ENCODE results near the gene MYO1D.
"Not testable (repeated sequence)": the region's sequence is repeated elsewhere in the genome, so short reads cannot be mapped to it uniquely, and the experiment has no call there.

Gene MYO1D

GRCh38 chr17:32887410-32887809 is 10.5 kb upstream of the MYO1D start:
- DNase-seq, result not testable (repeated sequence)

- not testable (repeated sequence) for DNase-seq
Measured at GRCh38 chr17:32886951-32887350, 10.0 kb upstream of the MYO1D start.

DNA sequence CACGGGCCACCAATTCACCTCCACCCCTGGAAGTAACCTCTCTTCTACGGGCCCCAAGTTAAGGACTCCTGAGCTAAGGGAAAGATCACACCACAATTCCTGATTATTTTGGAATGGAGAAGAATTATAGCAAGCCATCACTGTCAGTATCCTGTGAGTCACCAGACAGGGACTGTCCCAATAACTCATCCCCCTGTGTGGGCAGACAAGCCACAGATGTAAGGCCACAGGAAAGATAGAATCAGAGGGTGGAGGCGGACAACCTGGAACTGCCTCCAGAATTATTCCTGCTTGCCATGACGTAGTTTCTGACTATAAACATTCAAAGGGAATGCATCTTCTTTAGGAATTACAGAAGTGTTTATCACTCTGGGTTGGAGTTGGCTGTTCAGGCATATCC is 5.8 kb upstream of the MYO1D start:
- no peak for DNase-seq

DNA sequence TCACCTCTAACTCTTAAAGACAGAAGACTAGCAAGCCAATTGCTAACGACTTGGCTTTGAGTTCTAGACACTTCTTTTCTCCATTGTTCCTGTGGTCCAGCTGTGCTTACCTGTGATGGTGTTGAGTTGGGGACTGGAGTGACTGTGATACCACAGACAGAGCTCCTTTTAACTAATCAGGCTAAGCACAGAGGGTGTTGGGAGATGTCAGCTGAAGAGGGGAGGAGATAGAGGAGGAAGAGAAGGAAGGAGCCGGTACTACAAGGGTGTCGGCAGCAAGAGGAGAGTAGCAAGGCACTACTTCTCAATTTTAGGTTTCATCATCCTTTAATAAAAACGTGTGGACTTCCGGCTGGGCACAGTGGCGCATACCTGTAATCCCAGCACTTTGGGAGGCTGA is 5.1 kb upstream of the MYO1D start:
- DNase-seq, result no peak

DNA sequence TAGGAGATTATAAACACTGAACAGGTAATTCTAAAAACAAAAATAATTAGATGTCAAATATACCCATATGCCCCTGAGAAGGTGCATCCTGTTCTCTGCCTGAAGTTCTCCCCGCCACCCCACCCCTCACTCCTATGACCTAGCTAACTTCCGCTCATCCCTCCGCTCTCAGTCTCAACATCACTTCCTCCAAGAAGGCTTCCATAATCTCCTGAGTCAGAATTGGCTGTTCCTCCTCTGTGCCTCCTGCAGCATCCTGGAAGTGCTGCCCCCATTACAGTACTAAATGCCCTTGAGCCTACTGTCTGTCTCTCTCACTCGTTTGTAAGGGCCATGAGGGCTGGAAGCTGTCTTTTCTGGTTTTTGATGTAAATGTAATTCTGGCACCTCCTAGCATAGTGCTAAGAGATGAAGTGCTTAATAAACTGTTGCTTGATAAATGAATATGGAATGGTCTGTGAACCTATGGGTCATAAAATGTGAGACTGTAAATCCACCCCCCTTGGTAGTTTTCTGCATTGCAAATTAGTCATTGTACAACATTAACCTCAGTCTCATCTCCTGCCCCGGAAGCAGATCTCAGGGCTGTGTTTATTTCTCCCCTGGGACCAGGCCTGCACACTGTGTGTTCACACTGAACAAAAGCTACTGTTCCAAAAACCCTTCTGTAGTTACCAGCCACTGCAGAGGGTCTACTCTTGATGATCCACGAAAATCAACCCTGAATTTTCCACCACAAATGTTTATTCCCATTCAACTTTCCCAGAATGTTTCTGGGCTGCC is 3.9 kb upstream of the MYO1D start:
- DNase-seq, result no peak

DNA sequence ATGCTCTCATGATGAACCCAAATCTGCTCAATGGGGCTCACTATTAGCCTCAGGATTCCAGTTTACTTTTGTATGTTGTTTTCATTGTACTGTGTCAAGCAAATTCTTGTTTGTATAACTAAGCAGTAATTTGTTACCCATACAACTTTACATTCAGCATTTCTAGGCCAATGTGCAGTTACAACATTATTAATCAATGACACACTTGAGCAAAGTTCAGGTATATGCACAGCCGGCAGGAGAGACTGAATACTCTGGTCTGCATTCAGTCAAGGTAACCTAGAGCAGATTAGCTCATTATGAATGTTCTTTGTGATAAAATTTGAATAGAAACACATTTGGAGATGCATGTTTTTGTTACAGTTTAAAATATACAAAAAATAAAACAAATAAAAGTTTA is 2.2 kb upstream of the MYO1D start:
- no peak for DNase-seq

DNA sequence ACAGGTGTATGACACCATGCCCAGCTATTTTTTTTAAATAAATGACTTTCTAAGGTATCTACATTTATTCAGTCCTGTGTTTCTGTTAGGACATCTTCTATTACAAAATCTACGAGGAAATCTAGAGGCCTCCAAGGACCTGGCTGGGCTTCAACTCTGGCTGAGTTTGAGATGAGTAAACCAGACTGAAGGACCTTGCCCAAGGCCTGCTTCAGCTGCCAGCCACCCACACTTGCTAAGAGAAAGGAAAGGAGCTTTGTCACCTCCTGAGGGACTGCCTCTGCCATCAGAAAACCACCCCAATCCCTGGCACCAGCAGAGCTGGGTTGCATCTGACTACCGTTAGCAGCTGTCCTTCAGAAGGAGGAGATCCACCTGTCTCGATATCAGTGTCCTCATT is 1.3 kb upstream of the MYO1D start:
- no peak for DNase-seq

DNA sequence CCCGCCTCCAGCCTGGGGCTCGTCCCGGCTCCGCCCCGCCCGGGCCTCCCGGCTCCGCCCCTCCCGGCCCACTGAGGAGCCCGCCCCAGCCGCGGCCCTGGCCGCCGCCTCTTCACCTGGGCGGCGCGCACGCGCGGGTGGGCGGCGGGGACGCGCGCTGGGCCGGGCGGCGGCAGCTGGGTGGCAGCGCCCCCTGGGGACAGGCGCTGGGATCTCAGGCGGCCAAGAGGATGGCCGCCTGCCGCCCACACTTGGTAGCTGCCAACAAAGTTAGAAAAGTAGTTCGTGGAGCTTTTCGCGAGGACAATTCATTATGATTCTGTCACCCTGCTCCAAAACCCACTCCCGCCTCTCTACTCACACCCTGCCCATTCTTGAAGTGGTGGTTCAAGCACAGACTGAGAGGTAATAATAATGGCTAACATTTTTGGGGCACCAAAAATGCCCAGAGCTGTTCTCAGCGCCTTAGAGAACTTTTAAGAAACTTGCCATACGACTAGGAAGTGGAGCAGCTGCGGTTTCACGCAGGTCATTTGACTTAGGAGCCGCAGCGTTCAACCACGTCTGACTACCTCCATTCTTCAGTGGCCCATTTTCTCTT is 340 bp upstream of the MYO1D start:
- DNase-seq, result peak; percentile 56 to 60

DNA sequence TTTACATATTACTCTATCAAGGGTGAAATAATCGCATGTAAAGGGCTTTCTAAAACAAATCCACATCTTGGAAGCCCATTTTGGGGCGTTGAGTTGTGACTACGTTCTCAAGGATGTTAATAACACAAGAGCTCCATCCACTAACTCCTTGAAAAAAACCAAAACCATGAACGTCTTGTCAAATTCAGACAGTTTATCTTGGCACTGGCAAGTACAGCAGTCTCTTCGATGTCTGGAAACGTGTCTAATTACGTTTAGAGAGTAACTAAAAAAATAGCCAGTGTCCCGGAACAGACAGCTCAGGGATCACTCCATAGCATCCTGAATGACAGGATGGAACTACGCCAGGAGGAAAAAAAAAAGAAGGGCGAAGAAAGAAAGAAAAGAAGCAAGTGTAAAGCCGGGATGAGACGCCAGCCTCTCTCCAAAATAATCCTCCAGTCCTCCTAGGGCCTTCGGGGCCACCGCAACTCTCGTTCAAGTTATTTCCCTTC is 954 bp downstream of the MYO1D start:
- DNase-seq, result no peak

DNA sequence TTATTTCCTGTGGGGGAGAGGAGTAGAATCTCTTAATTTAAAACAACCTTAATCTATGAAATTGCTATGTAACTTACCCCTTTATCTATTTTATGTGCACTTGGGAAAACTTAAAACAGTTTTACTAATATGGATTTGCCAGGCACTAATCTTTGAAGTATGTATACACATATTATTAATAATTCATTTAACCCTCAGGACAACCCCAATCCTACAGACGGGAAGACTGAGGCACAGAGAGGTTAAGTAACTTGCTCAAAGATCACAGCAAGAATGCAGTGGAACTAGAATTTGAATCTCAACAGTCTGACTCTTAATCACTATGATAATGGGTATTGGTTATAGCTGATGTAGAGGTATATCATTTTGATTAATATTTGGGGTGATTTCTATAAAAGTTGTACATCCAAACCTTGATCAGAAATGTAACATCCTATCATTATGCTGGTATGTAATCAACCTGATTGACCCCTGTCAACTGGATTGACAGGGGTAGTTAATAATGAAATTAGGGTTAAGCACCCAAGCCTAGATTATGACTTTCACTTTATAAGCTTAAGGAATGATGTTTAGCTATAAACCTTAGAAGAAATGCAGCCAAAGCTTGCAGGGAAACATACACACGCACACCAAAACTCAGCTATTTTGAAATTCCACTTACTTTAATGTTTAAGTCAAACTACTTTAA is 1.6 kb downstream of the MYO1D start:
- no peak for DNase-seq

GRCh38 chr17:32873114-32873513 is 3.8 kb downstream of the MYO1D start:
- DNase-seq, result no peak

GRCh38 chr17:32871746-32872145 is 5.2 kb downstream of the MYO1D start:
- DNase-seq, result no peak

DNA sequence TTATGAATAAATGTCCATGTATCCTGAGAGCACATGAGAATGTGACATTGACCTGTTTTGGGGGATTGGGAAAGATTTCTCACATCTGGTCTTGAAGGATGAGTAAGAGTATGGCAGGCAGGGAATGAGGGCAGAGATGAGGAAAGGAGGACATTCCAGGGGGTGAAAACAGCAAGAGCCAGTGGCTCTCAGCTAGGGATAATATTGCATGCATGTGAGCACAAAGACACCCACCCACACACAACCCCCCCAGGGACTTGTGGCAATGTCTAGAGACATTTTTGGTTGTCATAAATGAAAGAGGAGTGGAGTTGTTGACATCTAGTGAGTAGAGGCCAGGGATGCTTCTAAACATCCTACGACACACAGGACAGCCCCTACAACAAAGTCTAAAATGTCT is 6.0 kb downstream of the MYO1D start:
- no peak for DNase-seq

DNA sequence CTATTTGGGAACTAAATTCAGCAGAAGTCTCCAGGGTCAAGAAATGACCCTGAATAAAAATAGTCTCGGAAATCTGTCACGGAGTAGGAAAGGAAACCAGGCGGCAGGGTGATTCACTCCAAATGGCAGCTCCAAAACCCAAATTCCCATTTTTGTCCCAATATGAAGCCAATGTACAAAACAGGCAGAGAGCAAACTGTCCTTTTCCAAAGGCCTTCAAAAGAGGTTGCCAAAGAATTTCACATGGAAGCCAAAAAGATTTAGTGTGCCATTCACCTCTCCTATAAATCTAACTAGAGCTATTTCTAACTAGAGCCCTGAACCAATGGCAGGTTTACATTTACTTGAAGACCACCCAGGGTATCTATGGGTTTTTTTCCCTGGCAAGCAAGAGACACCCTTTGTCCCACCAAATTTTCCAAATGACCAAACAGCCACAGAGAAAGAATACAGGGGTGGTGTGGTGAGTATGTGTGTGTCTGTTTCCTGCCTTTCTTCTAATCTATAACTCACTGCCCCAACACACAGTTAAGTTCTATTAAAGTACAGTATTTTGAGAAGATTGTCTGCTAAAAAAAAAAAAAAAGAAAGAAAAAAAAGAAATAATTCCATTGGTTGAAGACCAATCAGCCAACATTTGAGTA is 6.8 kb downstream of the MYO1D start:
- DNase-seq, result no peak

- DNase-seq, result no peak
Measured at GRCh38 chr17:32869345-32870026, 7.4 kb downstream of the MYO1D start.

DNA sequence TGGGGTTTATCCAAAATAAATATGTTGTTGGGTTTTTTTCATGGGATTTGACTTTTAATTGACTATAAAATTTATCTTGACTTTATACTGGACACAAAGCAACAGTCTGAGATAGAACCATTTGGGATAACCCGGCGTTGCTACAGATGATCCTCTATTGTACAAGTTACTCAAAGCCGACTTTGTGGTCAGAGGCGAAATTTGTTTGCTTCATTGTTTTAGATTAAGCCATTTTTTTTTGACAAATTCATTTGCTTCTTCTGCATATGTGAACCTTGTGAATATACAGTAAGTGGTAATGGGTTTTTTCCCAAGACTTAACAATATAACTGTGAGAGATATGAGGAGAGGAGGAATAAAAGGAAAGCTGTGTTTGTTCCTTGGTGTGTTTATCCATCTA is 11.8 kb downstream of the MYO1D start:
- DNase-seq, result no peak

DNA sequence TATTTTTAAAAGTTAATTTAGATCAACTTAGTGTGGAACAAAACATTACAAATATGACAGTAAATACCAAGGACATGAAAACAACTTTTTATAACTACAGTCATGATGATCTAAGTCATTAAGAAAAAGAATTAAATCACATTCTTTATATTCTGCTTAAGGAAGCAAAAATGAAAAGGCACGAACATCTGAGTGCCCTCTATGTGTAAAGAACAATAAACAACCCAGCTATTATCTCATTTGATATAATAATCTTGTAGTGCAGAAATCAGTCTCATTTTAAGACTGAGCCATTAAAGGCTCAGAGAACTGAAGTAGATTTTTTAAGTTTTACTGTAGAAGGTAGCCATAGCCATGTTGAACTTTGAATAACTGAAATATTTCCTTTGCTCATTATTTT is 13.4 kb downstream of the MYO1D start:
- no peak for DNase-seq

- DNase-seq, result no peak
Measured at GRCh38 chr17:32862940-32863339, 14.0 kb downstream of the MYO1D start.

DNA sequence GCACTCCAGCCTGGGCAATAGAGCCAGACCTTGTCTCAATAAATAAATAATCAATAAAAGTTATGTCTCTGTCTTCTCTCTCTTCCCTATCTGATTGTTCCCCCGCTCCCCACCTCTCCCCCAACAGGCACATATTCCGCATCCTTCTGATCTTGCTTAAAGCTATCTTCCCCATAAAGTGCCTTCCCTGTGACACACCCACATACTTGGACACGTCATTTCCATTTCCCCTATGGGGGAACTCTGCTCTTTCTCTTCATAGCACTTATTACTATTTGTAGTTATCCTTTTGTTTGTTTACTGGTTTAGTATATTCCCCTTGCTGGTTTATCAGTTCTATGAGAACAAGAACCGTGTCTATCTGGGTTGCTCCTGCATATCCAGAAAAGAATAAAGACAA is 14.9 kb downstream of the MYO1D start:
- DNase-seq, result no peak

DNA sequence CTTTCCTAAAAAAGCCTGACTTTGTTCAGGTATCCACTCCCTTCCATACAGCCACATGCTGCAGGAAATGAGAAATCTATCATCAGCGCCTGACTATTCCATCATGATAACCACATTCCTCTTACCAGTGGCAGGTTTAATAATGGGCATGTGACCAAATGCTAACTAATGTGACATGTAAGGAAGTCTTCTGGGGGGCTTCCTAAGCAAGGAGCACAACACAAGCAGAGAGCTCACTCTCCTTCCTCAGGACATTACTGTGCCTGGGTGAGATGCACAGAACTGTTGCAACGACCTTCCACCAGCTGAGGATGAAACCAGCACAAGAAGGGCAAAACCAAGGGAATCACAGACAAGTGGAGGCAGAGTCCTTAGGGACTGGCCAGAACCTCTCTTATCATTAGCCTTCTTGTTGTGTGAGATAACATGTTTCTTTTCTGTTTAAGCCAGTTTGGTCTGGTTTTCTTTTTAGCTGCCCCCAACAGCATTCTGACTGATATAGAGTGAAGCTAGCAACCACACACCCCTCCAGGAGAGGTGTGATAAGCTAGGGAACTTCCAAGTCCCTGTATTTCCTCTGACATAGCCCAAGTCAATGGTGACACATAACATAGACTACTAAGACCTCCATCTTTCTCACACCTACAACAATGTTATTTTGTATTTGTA is 16.9 kb downstream of the MYO1D start:
- DNase-seq, result no peak

- no peak for DNase-seq
Measured at GRCh38 chr17:32855620-32856019, 21.3 kb downstream of the MYO1D start.

GRCh38 chr17:32854832-32855389 is 22.0 kb downstream of the MYO1D start:
- no peak for DNase-seq

Measured in Kasumi-1 (cell line).